ENCODE data around the gene NR2F1.

DNA sequence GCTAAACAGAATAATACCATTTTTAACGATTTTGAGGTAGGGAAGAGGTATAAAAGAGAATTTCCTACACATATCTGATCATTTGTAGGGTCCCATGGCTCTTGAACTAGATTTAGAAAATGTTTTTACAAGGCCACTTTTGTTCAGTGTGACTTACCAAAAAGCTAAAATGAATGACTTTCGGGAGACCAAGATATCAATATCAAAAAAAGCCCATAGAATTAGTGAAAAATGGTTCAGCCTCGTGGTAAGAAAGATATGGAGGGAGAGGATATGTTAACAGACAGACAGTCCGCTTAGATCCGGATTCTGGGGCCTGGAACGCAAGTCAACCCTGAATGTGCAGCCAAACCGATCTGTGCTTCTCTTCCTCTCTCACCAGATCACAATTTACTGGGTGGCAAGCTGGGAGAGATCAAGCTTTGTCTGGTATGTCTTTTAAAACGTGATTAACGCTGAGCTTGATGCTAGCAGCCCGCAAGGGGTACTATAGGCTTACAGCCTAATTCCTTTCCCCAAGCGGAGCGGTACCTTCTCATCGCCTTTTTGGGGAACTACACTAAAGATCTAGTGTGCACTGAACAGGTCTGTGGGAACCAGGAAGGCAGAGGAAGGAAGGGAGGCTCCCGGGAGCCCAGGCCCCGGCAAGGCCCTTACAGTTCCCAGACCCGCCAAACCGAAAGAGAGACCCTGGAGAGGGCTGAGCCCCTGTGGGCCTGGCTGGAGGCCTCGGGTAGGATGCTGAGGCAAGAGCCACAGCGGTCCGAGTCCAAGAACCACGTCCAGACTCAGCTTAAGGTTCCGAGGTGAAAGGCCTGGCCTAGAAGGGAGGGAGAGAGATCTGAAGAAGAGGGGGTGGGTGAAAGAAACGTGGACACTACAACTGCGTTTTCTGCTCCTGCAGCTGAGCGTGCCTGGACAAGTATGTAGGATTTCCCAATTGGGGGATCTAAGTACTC, 4.9 kb upstream of the NR2F1 start:
- no peak for TF ChIP-seq CTCF (IDR thresholded peaks at IDR 0.05)
- TF ChIP-seq POLR2A (IDR thresholded peaks at IDR 0.05): no peak
